ENCODE data around the gene GNAI1.

GNAI1 gene

GRCh38 chr7:80134536-80135308 lies at the start of gene GNAI1:
GNAI1 (plus strand) TSS chr7:80134831; CDS start chr7:80135161, 330 bp downstream.
- Histone ChIP-seq H3K4me3 (ENCODE audit: low read depth in 1 of 2, low read length in 2 of 2) (peak within 1 kb of the TSS; percentile 90 to 97), H3K27me3 (ENCODE audit: low read depth, low read length) (no peaks in the 10 kb centered on the region), H3K36me3 (ENCODE audit: control insufficient read depth in 1 of 2, insufficient read depth in 2 of 2, low read length in 2 of 2) (no peaks in the 10 kb centered on the region), H3K27ac (ENCODE audit: low read length) (peak within 1 kb of the TSS; percentile 78), H3K4me1 (ENCODE audit: control insufficient read depth in 1 of 2, insufficient read depth in 2 of 2, low read length in 2 of 2) (peaks cover 0 to 18% of the 10 kb centered on the region in 2 donors), H3K9me3 (ENCODE audit: control insufficient read depth in 1 of 2, low read length in 2 of 2) (no peaks in the 10 kb centered on the region)

GRCh38 chr7:80087051-80087770 lies 47.4 kb upstream of the GNAI1 start:
- no peaks in the 10 kb centered on the region for H3K4me1 ChIP-seq (ENCODE audit: control insufficient read depth in 1 of 2, insufficient read depth in 2 of 2, low read length in 2 of 2)
- no peak overlapping the region for H3K4me3 ChIP-seq (ENCODE audit: low read depth in 1 of 2, low read length in 2 of 2)
- no peak overlapping the region for H3K27ac ChIP-seq (ENCODE audit: low read length)

DNA sequence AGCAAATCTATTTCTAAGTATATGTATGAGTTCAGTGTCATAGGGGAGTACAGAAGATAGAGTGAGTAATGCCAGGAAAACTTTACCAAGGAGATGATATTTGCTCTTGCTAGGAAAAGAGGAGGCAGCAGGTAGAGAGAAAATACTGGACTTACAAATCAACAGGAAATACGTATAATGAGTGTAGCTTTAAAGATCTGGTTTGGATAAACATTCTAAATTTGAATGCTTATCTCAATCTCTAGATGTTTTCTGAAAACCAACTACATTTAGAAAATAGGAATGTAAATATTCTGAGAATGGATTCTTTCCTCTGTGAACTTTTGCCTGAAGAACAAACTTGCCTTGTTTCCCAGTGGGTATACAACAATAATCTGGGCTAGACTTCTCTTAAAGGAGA lies 46.9 kb upstream of the GNAI1 start:
- H3K27me3 ChIP-seq (ENCODE audit: low read depth, low read length): no peaks in the 10 kb centered on the region
- H3K27ac ChIP-seq (ENCODE audit: low read length): no peak overlapping the region
- H3K36me3 ChIP-seq (ENCODE audit: control insufficient read depth in 1 of 2, insufficient read depth in 2 of 2, low read length in 2 of 2): no peaks in the 10 kb centered on the region
- no peak overlapping the region for H3K4me3 ChIP-seq (ENCODE audit: low read depth in 1 of 2, low read length in 2 of 2)
- H3K4me1 ChIP-seq (ENCODE audit: control insufficient read depth in 1 of 2, insufficient read depth in 2 of 2, low read length in 2 of 2): no peaks in the 10 kb centered on the region
- no peaks in the 10 kb centered on the region for H3K9me3 ChIP-seq (ENCODE audit: control insufficient read depth in 1 of 2, low read length in 2 of 2)

More at GRCh38 chr7:80087051-80087770, 47.4 kb upstream of the GNAI1 start:
- no peaks in the 10 kb centered on the region for H3K36me3 ChIP-seq (ENCODE audit: control insufficient read depth in 1 of 2, insufficient read depth in 2 of 2, low read length in 2 of 2)
- H3K27me3 ChIP-seq (ENCODE audit: low read depth, low read length): no peaks in the 10 kb centered on the region
- H3K9me3 ChIP-seq (ENCODE audit: control insufficient read depth in 1 of 2, low read length in 2 of 2): no peaks in the 10 kb centered on the region

- H3K4me1 ChIP-seq (ENCODE audit: control insufficient read depth in 1 of 2, insufficient read depth in 2 of 2, low read length in 2 of 2): no peaks in the 10 kb centered on the region
- H3K4me3 ChIP-seq (ENCODE audit: low read depth in 1 of 2, low read length in 2 of 2): no peak overlapping the region
- H3K36me3 ChIP-seq (ENCODE audit: control insufficient read depth in 1 of 2, insufficient read depth in 2 of 2, low read length in 2 of 2): no peaks in the 10 kb centered on the region
- no peak overlapping the region for H3K27ac ChIP-seq (ENCODE audit: low read length)
- H3K9me3 ChIP-seq (ENCODE audit: control insufficient read depth in 1 of 2, low read length in 2 of 2): no peaks in the 10 kb centered on the region
- H3K27me3 ChIP-seq (ENCODE audit: low read depth, low read length): no peaks in the 10 kb centered on the region
These were observed 45.9 kb upstream of the GNAI1 start for GRCh38 chr7:80088705-80089104.

DNA sequence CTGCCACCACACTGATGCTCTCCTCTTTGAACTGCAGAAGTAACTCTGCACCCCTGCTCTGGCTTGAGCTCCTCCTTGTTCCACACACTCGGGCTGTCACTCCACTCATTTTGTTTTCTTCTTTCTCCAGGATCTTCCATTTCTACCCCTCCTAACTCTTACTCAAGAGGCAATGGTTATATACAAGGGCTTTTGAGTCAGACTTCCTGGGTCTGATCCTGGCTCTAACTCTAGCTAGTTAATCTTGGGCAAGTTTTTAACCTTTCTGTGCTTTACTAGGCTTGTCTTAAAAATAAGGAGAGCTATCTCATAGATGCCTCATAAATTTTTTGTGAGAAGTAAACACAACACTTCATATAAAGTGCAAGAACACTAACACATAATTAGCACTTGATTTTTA lies 45.3 kb upstream of the GNAI1 start:
- Histone ChIP-seq H3K27ac (ENCODE audit: low read length) (no peak overlapping the region), H3K27me3 (ENCODE audit: low read depth, low read length) (no peaks in the 10 kb centered on the region), H3K4me1 (ENCODE audit: control insufficient read depth in 1 of 2, insufficient read depth in 2 of 2, low read length in 2 of 2) (no peaks in the 10 kb centered on the region), H3K4me3 (ENCODE audit: low read depth in 1 of 2, low read length in 2 of 2) (no peak overlapping the region), H3K9me3 (ENCODE audit: control insufficient read depth in 1 of 2, low read length in 2 of 2) (no peaks in the 10 kb centered on the region), H3K36me3 (ENCODE audit: control insufficient read depth in 1 of 2, insufficient read depth in 2 of 2, low read length in 2 of 2) (no peaks in the 10 kb centered on the region)

- Histone ChIP-seq H3K27ac (ENCODE audit: low read length) (no peak overlapping the region), H3K27me3 (ENCODE audit: low read depth, low read length) (no peaks in the 10 kb centered on the region), H3K4me1 (ENCODE audit: control insufficient read depth in 1 of 2, insufficient read depth in 2 of 2, low read length in 2 of 2) (no peaks in the 10 kb centered on the region), H3K4me3 (ENCODE audit: low read depth in 1 of 2, low read length in 2 of 2) (no peak overlapping the region), H3K9me3 (ENCODE audit: control insufficient read depth in 1 of 2, low read length in 2 of 2) (no peaks in the 10 kb centered on the region), H3K36me3 (ENCODE audit: control insufficient read depth in 1 of 2, insufficient read depth in 2 of 2, low read length in 2 of 2) (no peaks in the 10 kb centered on the region)
These were observed 41.3 kb upstream of the GNAI1 start for GRCh38 chr7:80093349-80093748.

GRCh38 chr7:80095545-80095944 lies 39.1 kb upstream of the GNAI1 start:
- no peaks in the 10 kb centered on the region for H3K36me3 ChIP-seq (ENCODE audit: control insufficient read depth in 1 of 2, insufficient read depth in 2 of 2, low read length in 2 of 2)
- no peak overlapping the region for H3K4me3 ChIP-seq (ENCODE audit: low read depth in 1 of 2, low read length in 2 of 2)
- H3K27ac ChIP-seq (ENCODE audit: low read length): no peak overlapping the region
- no peaks in the 10 kb centered on the region for H3K9me3 ChIP-seq (ENCODE audit: control insufficient read depth in 1 of 2, low read length in 2 of 2)
- no peaks in the 10 kb centered on the region for H3K27me3 ChIP-seq (ENCODE audit: low read depth, low read length)
- H3K4me1 ChIP-seq (ENCODE audit: control insufficient read depth in 1 of 2, insufficient read depth in 2 of 2, low read length in 2 of 2): no peaks in the 10 kb centered on the region

DNA sequence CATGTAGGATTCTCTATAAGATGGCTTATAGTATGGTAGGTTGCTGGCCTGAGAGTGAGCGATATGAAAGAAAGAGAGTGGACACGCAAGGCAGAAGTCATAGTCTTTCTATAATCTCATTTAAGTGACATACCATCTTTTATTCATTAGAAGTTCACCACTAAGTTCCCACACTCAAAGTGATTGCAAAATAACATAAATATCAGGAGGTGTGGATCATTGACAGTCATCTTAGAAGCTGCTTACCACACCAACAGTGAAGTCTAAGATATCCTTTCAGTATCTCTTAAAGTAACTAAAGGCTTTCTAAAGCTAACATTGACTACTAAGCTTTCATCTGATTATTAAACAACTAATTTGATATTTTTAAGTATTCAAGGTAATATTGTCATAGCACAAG lies 36.9 kb upstream of the GNAI1 start:
- Histone ChIP-seq H3K4me3 (ENCODE audit: low read depth in 1 of 2, low read length in 2 of 2) (no peak overlapping the region), H3K27me3 (ENCODE audit: low read depth, low read length) (no peaks in the 10 kb centered on the region), H3K9me3 (ENCODE audit: control insufficient read depth in 1 of 2, low read length in 2 of 2) (no peaks in the 10 kb centered on the region), H3K36me3 (ENCODE audit: control insufficient read depth in 1 of 2, insufficient read depth in 2 of 2, low read length in 2 of 2) (no peaks in the 10 kb centered on the region), H3K4me1 (ENCODE audit: control insufficient read depth in 1 of 2, insufficient read depth in 2 of 2, low read length in 2 of 2) (no peaks in the 10 kb centered on the region), H3K27ac (ENCODE audit: low read length) (no peak overlapping the region)

DNA sequence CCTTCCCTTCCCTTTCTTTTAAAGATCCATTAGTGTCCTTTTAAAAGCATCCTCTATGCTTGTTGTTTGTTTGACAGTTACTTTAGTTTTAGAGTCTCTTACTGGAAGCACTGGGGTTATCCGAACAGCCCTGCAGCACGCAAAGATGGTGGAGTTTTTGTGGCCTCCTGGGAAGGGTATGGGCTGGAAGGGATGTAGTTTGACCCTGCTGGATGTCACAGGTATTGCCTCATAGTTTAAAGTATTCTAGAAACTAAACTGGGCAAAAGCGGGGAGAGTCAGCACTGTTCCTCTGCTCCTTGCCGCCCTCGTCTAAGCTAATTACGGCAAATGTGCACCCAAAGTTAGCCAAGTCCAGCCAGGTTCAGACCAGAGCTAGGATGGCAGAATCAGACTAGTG lies 35.8 kb upstream of the GNAI1 start:
- Histone ChIP-seq H3K36me3 (ENCODE audit: control insufficient read depth in 1 of 2, insufficient read depth in 2 of 2, low read length in 2 of 2) (no peaks in the 10 kb centered on the region), H3K4me3 (ENCODE audit: low read depth in 1 of 2, low read length in 2 of 2) (no peak overlapping the region), H3K27me3 (ENCODE audit: low read depth, low read length) (no peaks in the 10 kb centered on the region)

DNA sequence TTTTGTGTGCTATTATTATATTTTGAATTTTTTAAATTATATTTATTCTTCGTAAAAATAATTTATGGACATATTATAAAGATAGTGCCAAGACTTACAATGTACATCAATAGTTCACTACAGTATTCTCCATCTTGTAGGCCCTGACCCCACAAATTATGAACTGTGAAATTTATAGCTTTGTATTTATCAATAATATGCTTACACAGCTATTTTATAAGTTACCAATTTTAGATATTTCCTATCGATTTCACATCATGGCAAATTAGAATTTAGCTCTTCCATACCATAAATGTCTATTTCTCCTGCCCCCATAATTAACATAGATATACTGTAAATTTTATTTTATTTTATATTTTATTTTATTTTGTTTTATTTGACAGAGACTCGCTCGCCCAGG lies 34.4 kb upstream of the GNAI1 start:
- Histone ChIP-seq H3K9me3 (ENCODE audit: control insufficient read depth in 1 of 2, low read length in 2 of 2) (no peaks in the 10 kb centered on the region), H3K27ac (ENCODE audit: low read length) (no peak overlapping the region), H3K4me3 (ENCODE audit: low read depth in 1 of 2, low read length in 2 of 2) (no peak overlapping the region), H3K27me3 (ENCODE audit: low read depth, low read length) (no peaks in the 10 kb centered on the region), H3K36me3 (ENCODE audit: control insufficient read depth in 1 of 2, insufficient read depth in 2 of 2, low read length in 2 of 2) (no peaks in the 10 kb centered on the region), H3K4me1 (ENCODE audit: control insufficient read depth in 1 of 2, insufficient read depth in 2 of 2, low read length in 2 of 2) (no peaks in the 10 kb centered on the region)

More for the DNA sequence above, 35.8 kb upstream of the GNAI1 start:
- H3K4me1 ChIP-seq (ENCODE audit: control insufficient read depth in 1 of 2, insufficient read depth in 2 of 2, low read length in 2 of 2): no peaks in the 10 kb centered on the region
- H3K9me3 ChIP-seq (ENCODE audit: control insufficient read depth in 1 of 2, low read length in 2 of 2): no peaks in the 10 kb centered on the region
- no peak overlapping the region for H3K27ac ChIP-seq (ENCODE audit: low read length)

DNA sequence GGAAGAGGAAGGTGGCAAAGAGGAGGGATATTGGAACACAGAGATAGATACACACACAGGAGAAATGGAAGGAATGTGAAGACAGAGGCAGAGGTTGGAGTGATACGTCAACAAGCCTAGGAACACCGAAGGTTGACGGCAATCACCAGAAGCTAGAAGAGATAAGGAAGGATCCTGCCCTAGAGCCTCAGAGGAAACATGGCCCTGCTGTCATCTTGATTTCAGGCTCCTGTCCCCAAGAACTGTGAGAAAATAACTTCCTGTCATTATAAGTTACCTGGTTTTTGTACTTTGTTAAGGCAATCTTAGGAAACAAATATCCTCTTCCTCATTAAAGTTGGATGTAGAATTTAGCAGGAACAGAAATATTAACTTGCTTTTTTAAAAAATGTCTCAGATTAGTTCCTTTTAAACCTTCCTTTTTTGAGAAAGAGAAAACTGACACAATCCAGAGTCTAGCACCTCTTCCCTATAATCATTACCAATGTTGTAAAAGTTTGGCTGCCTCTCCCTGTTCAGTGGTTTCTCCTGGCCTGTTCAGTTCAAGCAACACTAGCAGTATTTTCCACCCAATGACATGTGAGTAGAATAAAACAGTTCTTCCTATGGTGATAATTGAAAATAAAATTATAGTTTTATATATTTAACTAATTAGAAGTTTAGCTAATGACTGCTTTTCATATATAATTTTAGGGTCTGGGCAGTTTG lies 28.8 kb upstream of the GNAI1 start:
- Histone ChIP-seq H3K4me3 (ENCODE audit: low read depth in 1 of 2, low read length in 2 of 2) (no peak overlapping the region), H3K27ac (ENCODE audit: low read length) (no peak overlapping the region), H3K4me1 (ENCODE audit: control insufficient read depth in 1 of 2, insufficient read depth in 2 of 2, low read length in 2 of 2) (peaks cover 0 to 10% of the 10 kb centered on the region in 2 donors), H3K27me3 (ENCODE audit: low read depth, low read length) (no peaks in the 10 kb centered on the region), H3K36me3 (ENCODE audit: control insufficient read depth in 1 of 2, insufficient read depth in 2 of 2, low read length in 2 of 2) (no peaks in the 10 kb centered on the region), H3K9me3 (ENCODE audit: control insufficient read depth in 1 of 2, low read length in 2 of 2) (no peaks in the 10 kb centered on the region)
